CD4-positive, alpha-beta T cell treated with Interferon gamma for 1 hour (primary cell): ENCODE results near the gene RAP2A.

ENCODE experiments used
- DNase-seq: peaks from one replicate; pipeline ENCODE4 v3.0.0-alpha.2; 2020

RAP2A gene

DNA sequence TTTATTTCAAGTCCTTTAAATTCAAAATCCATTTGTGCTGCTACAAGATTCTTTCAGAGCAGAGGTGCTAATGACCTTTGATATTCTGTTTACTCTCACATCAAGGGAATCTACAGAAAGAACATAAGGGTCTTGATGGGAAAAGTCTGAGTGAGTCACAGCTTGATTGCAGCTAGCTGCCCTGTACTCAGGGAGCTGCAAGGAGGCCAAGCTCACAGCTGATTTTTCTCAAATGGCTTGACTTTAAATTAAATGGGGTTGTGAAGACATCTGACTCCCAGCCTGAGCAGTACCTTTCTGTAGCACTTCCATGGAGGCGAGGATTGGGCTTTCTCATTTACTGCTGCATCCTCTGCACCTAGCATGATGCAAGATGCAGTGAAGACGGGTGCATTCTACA, 62.5 kb downstream of the RAP2A start:
- DNase-seq, result no peak

DNA sequence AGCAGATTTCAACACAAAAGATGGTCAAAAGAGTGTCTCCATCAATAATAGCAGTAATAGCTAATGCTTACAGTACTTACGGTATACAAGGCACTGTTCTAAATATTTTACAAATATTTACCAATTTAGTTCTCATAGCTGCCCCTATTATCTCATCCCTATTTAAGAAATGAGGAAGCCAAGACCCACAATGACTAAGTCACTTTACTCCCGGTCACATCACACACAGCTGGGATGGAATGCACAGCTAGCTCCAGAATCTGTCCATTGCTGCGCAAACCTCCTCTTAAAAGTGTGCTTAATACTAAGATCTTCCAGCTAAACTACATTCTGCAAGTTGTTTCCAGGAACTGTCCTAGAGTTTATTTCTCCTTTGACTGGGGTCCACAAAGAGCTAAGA, 63.4 kb downstream of the RAP2A start:
- no peak for DNase-seq

DNA sequence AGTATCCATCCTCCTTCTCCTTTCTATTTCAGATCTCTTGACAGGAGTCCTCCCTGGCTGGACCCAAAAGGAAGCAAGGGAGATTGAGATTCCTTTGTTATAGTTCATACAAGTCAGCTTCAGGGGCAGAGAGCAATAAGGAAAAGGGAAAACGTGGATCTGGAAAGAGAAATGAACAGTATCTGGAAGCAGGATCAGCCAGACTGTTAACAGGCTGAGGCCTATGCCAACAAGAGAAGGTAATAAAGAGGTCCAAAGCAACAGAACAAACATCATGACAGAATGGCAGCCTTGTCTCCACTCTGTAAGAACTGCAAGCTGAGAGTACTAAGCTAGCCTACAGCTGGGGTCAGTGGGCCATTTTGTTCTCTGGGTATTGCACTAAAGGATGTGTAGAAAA, 64.5 kb downstream of the RAP2A start:
- no peak for DNase-seq

DNA sequence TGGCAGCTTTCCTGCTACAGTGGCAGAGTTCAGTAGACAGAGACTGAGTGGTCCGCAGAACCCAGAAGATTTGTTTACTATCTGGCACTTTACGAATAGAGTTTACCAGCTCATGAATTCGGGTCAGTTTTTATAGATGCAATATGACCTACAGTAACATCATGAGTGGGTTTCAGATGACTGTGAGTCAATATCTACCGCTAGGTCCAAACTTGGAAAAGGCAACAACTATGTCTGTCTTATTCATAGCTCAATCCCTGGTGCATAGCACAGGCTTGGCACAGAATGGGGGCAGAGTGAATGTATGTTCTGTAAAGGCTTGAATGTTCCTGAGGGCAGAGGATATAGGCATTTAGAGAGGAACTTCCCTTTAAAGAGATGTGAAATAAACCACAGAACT, 65.2 kb downstream of the RAP2A start:
- no peak for DNase-seq

DNA sequence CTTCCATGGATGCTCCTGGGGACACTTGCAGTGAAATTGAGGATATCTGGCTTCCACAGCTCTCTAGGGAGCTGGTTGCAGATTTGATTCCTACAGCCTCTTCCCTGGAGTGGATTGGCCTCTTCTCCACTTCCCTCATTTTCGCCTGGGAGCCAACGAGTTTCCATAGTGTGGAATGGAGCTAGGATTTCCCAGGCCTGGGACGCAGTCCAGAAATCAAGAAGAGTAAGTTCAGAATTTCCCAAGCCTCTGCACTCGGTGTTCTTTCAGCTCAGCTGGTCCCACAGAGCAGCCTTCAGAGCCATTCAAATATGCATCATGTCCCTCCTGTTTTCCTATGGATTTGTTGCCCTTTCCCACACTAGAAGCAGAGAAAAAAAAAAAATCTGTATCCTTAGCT, 68.2 kb downstream of the RAP2A start:
- DNase-seq, result no peak

DNA sequence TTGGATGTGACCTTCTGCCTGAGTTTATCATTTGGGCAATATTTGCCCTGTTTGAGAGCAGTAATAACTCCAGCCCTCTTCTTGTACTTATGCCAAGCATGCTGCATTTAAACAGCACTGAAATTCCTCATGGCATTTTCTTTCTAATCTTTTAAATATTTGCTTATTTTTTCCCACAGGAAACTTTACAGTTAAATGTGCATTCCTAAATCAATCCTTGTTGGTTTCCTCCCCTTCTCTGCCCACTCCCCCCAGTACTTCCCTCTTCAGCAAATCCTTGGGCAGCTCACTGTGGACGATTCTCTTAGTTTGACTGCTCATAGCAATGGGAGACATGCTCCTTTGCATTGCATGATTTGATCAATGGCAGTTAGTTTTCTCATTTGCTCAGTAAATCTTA, 68.7 kb downstream of the RAP2A start:
- no peak for DNase-seq

DNA sequence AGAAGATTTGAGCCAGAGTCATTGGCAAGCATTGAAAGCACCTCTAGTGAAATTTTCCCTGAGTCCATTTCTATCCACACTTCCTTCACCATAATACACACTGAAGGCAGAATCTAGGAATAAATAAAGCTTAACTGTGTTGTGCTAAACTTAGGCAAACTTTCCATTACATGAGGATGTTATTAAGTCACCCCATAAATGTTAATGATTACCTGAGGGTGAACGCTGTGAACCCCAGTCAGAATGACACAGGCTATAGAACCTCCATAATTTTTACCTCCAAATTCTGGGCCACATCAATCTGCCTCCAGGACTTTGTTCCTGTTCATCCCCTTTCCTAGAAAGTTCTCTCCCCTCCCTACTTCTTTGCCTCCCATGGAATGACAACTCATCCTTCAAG, 71.0 kb downstream of the RAP2A start:
- DNase-seq, result no peak

DNA sequence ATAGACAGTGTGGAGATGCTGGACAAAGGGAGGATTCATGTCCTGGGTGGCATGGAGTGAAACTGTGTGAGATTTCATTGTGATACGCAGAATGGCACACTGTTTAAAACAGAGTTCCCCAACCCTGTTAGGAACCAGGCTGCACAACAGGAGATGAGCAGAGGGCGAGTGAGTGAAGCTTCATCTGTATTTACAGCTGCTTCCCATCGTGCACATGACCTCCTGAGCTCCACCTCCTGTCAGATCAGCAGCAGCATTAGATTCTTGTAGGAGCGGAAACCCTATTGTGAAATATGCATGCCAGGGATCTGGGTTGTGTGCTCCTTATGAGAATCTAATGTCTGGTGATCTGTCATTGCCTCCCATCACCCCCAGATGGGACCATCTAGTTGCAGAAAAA, 72.5 kb downstream of the RAP2A start:
- no peak for DNase-seq

DNA sequence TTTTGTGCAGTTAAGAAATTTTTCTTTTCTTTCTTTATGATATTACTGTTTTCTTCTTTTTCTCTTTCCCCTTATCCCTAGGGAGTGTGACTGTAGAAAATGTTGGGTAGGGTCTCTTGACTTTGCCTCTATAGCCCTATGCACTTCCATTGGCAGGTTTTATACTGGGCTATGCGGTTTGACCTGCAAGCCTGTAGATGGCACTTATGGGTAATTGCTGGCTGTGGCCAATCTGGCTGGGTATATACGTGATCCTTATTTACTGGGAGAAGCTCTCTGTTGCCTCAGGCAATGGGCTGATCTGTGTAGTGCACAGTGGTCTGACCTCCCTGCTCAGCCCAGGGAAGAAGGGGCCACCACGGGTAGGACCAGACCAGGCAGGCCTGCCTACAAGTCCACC, 78.8 kb downstream of the RAP2A start:
- no peak for DNase-seq

DNA sequence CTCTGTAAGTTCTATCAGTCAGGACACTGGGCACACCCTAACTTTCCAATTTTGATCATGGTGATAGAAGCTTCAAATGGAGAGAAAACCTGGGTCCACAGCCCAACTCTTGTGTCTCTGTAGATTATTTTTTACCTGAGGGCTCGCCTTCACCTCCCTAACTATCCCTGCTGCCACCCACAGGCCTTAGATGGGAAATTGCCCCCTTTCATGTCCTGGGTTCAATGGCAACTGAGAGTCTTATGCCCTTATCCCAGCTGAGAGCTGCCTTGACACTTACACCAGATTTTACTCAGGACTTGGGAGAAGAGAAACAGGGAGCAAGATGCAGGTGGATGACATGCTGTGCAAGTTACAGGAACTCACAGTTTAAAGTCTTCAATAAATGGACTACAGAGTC, 81.7 kb downstream of the RAP2A start:
- no peak for DNase-seq

DNA sequence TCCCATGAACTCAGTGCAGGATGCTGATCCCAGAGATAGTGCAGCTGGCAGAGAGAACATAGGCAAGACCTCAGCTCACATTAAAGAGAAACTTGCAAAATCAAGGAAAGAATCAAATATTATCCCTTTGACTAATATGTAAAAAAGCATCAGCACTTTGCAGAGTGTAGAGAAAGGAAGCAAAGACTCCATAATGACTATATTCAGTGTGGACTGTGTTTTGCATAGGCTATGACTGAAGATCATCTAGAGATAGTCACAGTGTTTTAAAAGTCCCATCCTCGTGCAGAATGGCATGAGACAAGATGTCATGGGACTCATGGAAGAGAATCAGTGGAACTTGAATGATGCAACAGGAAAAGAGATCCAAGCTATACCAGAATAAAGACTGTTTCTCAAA, 84.0 kb downstream of the RAP2A start:
- no peak for DNase-seq
